MM.1S (cell line): ENCODE measurements around the gene ATG4A.

Source experiments
- DNase-seq: peaks from one replicate; pipeline ENCODE4 v3.0.0-alpha.2; 2015
- H2AFZ ChIP-seq: fragments of 300-600 bp; sonication (generic); 2 replicates; pipeline ENCODE4 v1.6.0; 2016; ENCODE audit warnings: antibody characterized with exemption, low read length
- H3F3A ChIP-seq: fragments of 300-600 bp; sonication (generic); 2 replicates; pipeline ENCODE4 v1.6.1; 2016; ENCODE audit warnings: mild to moderate bottlenecking, antibody characterized with exemption, low read length, moderate library complexity, mixed read lengths; ENCODE audit not compliant: insufficient read depth
- H3K27ac ChIP-seq: fragments of 300-600 bp; sonication (generic); 2 replicates; pipeline ENCODE4 v1.5.1; 2016; ENCODE audit warnings: mild to moderate bottlenecking, low read length
- H3K27me3 ChIP-seq: fragments of 300-600 bp; sonication (generic); replicated peaks from 2 replicates; pipeline ENCODE4 v1.6.0; 2016; ENCODE audit warnings: low read length; ENCODE audit not compliant: insufficient read depth
- H3K36me3 ChIP-seq: fragments of 300-600 bp; sonication (generic); replicated peaks from 2 replicates; pipeline ENCODE4 v1.6.1; 2016; ENCODE audit warnings: mild to moderate bottlenecking, low read length, mixed read lengths; ENCODE audit not compliant: insufficient read depth
- H3K4me1 ChIP-seq: fragments of 300-600 bp; sonication (generic); 2 replicates; pipeline ENCODE4 v1.6.1; 2016; ENCODE audit warnings: low read length, mixed read lengths
- H3K4me2 ChIP-seq: fragments of 300-600 bp; sonication (generic); 2 replicates; pipeline ENCODE4 v1.6.0; 2016; ENCODE audit warnings: low read depth, low read length
- H3K4me3 ChIP-seq: fragments of 300-600 bp; sonication (generic); 2 replicates; pipeline ENCODE4 v1.5.1; 2016; ENCODE audit warnings: low read length, mixed read lengths
- H3K79me2 ChIP-seq: fragments of 300-600 bp; sonication (generic); 2 replicates; pipeline ENCODE4 v1.6.1; 2016; ENCODE audit warnings: mixed run types, low read length, mixed read lengths
- H3K9ac ChIP-seq: fragments of 300-600 bp; sonication (generic); 2 replicates; pipeline ENCODE4 v1.6.1; 2016; ENCODE audit warnings: low read length, mixed read lengths
- H3K9me2 ChIP-seq: fragments of 300-600 bp; sonication (generic); replicated peaks from 2 replicates; pipeline ENCODE4 v1.6.1; 2016; ENCODE audit warnings: mild to moderate bottlenecking, low read length, mixed read lengths; ENCODE audit not compliant: insufficient read depth
- H3K9me3 ChIP-seq: fragments of 300-600 bp; sonication (generic); replicated peaks from 2 replicates; pipeline ENCODE4 v1.6.1; 2016; ENCODE audit warnings: mild to moderate bottlenecking, low read length, mixed read lengths; ENCODE audit not compliant: insufficient read depth
- H4K20me1 ChIP-seq: fragments of 300-600 bp; sonication (generic); 2 replicates; pipeline ENCODE4 v1.6.1; 2016; ENCODE audit warnings: mild to moderate bottlenecking, low read length, moderate library complexity, mixed read lengths; ENCODE audit not compliant: insufficient read depth
- CTCF ChIP-seq: fragments of 300-600 bp; sonication (generic); IDR thresholded peaks from 2 replicates; pipeline ENCODE4 v1.5.1; 2016; ENCODE audit warnings: antibody characterized with exemption, low read length, mixed read lengths
- EZH2 ChIP-seq: fragments of 300-600 bp; sonication (generic); optimal IDR thresholded peaks from 2 replicates; pipeline ENCODE3; 2017; ENCODE audit warnings: low read depth, mild to moderate bottlenecking, antibody characterized with exemption, low read length, mixed read lengths
- EZH2phosphoT487 ChIP-seq: fragments of 300-600 bp; sonication (generic); IDR thresholded peaks from 2 replicates; pipeline ENCODE4 v1.6.1; 2018; ENCODE audit warnings: antibody characterized with exemption, low read length

ATG4A gene

GRCh38 chrX:108081110-108081509 lies 10.5 kb upstream of the ATG4A start:
- Histone ChIP-seq H3K36me3 (no peaks in the 10 kb centered on the region; the same call in 1 of the 2 replicates), H3K4me3 (no peak overlapping the region), H3K9me3 (no peaks in the 10 kb centered on the region), H3K27me3 (no peaks in the 10 kb centered on the region), H2AFZ (no peak overlapping the region), H3K9me2 (no peaks in the 10 kb centered on the region), H3F3A (no peaks in the 10 kb centered on the region), H4K20me1 (no peaks in the 10 kb centered on the region), H3K9ac (no peak overlapping the region), H3K27ac (no peak overlapping the region), H3K4me2 (no peak overlapping the region), H3K4me1 (no peaks in the 10 kb centered on the region), H3K79me2 (no peaks in the 10 kb centered on the region)
- no peak for DNase-seq
- no peak for TF ChIP-seq EZH2phosphoT487
- TF ChIP-seq EZH2 = no peak
- TF ChIP-seq CTCF = no peak

DNA sequence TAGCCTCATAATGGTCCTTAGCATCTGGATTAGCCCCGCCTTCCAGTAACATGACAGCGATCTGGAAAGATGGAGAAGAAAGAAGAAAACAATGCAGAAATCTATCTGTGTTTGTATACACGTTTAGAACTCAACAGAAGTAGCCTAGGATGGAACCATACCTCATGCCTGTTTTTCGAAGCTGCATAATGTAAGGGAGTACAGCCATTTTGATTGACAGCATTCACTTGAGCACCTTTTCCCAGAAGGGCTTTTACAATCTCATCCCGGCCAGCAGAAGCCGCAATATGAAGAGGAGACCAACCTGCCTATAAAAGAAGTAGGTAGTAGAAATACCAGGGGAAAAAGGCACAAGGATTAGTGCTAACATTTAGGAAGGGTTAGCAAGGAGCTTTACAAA lies 3.8 kb upstream of the ATG4A start:
- peaks cover 4% of the 10 kb centered on the region for H3F3A ChIP-seq
- H3K36me3 ChIP-seq = no peaks in the 10 kb centered on the region; the same call in 1 of the 2 replicates
- H3K9ac ChIP-seq = no peak overlapping the region
- no peak overlapping the region for H3K4me2 ChIP-seq
- DNase-seq = no peak
- TF ChIP-seq EZH2 = no peak
- no peak for TF ChIP-seq EZH2phosphoT487
- no peak for TF ChIP-seq CTCF
- no peaks in the 10 kb centered on the region for H3K9me2 ChIP-seq
- H3K27ac ChIP-seq = no peak overlapping the region
- H3K4me3 ChIP-seq = no peak overlapping the region
- H3K4me1 ChIP-seq = no peaks in the 10 kb centered on the region
- no peaks in the 10 kb centered on the region for H3K9me3 ChIP-seq
- no peaks in the 10 kb centered on the region for H4K20me1 ChIP-seq
- no peak overlapping the region for H2AFZ ChIP-seq
- H3K79me2 ChIP-seq = peaks cover 23% of the 10 kb centered on the region
- H3K27me3 ChIP-seq = no peaks in the 10 kb centered on the region

DNA sequence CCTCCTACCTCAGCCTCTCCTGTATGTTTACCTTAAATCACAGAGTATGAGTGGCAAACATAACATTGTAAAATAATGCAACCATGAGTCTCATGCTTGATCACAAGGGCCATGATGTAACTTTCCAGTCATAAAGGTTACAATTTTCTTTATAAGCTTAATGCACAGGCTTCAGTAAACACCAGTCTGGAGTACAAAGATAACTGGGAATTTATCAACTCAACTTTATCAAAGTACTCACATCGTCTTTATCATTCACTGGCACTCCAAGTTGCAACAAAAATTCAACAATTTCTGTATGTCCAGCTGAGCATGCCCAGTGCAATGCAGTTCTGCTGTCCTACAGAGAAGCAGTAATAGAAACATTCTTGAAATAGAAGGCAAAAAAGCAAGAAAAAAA lies 3.1 kb upstream of the ATG4A start:
- Histone ChIP-seq H2AFZ (no peak overlapping the region), H3F3A (peaks cover 4% of the 10 kb centered on the region), H3K4me3 (no peak overlapping the region), H3K27ac (no peak overlapping the region), H3K9ac (no peak overlapping the region), H3K9me2 (no peaks in the 10 kb centered on the region), H3K36me3 (no peaks in the 10 kb centered on the region; the same call in 1 of the 2 replicates), H3K79me2 (peaks cover 29% of the 10 kb centered on the region), H3K4me2 (no peak overlapping the region), H3K27me3 (no peaks in the 10 kb centered on the region), H3K9me3 (no peaks in the 10 kb centered on the region), H3K4me1 (no peaks in the 10 kb centered on the region), H4K20me1 (no peaks in the 10 kb centered on the region)
- no peak for DNase-seq
- no peak for TF ChIP-seq EZH2phosphoT487
- no peak for TF ChIP-seq EZH2
- TF ChIP-seq CTCF = no peak
